HG02759 (cell line): ENCODE results near the gene CEP20.

Experiments used
- ATAC-seq: cut with Tn5 transposase; IDR thresholded peaks from one replicate; pipeline ENCODE4 v1.9.1; 2021; ENCODE audit warnings: mild to moderate bottlenecking, moderate library complexity; ENCODE audit not compliant: unreplicated experiment

CEP20 gene

DNA sequence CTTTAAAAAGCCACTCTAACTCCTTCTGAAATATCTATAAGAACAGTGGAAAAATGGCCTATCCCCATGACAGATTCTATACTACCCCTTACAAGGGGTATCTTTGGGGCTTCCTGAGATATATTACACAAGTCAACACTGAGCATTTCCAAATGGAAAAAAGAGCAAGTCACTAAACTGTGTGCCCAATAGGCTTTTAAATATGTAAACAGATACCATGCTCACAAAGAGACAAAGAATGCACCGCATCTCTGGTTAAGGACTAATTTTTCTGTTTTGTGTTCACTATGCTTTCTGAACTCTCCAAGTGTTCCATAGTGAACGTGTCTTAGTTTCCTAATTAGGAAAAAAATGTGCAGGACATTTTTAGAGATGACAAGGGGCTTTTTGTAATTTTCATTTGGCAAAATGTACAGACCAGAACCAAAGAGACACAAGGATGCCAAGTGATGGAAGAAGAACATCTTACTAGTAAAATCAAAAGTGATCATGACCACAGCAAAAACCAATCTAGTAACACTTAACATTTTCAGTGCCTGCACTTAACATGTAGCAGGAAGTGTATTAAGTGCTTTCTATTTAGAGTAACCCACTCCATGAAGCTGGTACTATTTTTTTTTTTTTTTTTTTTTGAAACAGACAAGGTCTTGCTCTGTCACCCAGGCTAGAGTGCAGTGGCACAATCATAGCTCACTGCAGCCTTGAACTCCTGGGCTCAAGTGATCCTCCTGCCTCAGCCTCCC is 53.1 kb downstream of the CEP20 start:
- ATAC-seq, result no peak

DNA sequence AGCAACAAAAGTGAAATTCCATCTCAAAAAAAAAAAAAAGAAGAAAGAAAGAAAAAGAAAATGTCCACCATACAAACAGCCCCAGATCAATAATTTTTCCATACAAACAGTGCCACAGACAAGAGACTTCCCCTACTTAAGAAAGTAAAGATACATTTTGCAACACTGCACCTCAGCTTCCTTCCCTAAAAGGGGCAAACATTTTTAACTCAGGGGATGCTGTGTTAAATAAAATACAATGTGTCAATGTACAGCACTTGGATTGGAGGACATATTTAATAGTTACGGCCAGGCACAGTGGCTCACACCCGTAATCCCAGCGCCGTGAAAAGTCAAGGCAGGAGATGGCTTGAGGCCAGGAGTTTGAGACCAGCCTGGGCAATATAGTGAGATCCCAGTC is 53.9 kb downstream of the CEP20 start:
- no peak for ATAC-seq

DNA sequence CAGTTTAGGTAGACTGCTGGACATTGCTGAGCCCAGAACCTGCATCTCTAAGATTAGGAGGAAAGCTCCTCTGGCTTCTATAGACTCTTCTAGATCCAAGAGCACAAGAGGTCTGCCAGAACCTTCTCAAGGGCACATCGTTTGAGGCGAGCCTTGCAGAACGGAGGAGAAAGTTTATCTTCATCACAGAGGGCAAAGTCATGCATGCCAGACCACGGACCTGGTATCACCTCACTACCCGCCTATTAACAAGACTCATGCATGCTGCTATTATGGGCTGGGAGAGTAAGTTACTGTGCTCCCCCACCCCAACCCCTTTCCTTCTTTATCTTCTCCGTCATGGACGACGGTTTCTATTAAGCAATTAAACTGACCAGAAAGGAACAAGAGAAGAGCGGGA is 54.9 kb downstream of the CEP20 start:
- no peak for ATAC-seq

DNA sequence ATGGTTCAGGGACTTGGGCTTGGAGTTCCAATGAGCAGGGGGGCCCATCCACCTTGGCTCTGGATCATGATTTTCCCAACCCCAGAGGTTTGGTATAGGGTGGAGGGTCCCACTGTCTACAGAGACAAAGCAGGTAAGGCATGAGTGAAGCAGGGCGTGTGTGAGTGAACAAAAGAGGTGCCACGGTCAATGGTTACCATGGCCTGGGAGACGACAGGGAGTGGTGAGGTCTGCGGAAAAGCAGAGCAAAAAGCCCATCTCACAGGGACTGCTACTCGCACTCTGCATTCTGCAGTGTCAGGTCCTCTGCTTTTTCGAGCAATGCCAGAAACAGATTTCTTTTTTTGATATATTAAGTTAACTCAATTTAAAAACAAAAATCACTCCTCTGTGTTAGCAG is 56.2 kb downstream of the CEP20 start:
- ATAC-seq, result no peak

DNA sequence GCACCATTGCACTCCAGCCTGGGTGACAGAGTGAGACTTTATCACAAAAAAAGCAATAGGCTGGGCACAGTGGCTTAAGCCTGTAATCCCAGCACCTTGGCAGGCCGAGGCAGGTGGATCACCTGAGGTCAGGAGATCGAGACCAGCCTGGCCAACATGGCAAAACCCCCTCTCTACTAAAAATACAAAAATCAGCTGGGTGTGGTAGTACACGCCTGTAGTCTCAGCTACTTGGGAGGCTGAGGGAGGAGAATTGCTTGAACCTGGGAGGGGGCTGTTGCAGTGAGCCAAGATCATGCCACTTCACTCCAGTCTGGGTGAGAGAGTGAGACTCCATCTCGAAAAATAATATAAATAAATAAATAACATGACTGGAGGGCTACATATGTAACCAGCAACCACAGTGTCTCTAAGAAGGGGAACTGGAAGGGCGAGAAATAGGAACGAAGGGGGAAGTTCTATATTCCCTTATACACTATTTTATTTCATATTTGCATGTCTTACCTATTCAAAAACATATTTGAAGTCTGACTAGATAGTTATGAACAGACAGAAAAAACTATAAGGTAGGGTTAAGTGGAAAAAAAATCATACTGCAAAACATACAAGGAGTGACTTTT is 57.5 kb downstream of the CEP20 start:
- no peak for ATAC-seq

DNA sequence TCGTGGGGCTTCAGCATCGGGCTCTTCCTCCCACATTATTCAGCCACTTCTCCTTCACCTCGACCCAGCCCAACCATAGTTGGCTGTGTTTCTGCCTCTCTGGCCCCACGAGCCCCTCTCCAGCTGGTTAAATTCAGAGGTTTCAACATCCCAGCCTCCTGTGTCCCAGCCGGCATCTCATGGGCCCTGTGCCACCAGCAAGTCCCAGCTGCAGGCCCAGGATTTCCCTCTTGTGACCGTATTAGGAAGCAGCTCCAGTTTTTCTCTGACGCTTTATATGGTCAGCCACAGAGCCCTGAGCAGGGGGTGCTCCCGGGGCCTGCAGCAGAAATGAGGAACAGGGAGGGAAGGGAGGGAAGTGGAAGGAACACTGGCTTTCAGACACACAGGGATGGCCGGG is 58.9 kb downstream of the CEP20 start:
- ATAC-seq, result no peak

DNA sequence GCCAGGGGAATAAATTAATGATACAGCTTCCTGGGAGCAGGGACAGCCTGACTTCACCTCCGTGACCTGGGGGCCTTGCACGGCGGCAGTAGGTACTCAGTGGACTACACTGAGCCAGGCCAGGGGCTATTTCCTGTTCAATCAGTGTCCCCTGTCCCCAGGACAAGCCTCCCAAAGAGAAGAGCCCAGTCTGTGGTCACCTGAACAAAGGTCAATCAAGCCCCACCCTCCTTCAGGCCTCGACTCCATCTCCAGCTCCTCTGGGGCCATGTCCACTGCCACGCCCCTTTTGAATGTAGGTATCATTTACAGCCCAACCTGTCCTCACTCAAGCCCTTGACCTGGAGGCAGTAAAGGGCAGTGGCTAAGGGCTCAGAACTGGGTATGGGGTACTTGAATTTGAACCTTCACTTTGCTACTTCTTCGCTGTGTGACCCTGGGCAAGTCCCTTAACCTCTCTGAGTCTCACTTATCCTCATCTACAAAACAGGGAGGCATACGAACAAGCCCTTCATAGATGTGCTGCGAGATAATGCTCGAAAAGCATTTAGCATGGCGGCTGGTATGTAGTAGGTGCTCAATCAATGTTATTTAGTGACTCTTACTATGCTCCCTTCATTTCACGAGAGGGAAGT is 60.6 kb downstream of the CEP20 start:
- ATAC-seq, result no peak

DNA sequence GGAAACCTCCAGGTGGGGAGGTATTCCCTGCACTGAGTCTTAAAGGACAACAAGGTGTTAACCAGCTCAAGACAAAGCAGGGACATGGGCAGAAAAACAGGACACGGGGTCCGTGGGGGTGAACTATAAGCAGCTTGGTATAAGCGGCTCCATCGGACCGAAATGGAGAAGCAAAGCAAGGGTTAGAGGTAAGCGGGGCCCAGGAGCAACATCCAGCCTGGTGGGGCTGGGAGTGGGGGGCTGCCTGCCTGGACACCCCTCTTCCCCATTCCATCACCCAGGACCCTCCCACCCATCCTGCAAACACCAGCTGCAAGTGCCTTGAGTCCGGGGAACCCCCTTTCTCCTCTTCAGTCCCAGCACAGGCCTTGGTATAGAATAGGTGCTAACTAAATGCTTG is 61.1 kb downstream of the CEP20 start:
- ATAC-seq, result no peak

DNA sequence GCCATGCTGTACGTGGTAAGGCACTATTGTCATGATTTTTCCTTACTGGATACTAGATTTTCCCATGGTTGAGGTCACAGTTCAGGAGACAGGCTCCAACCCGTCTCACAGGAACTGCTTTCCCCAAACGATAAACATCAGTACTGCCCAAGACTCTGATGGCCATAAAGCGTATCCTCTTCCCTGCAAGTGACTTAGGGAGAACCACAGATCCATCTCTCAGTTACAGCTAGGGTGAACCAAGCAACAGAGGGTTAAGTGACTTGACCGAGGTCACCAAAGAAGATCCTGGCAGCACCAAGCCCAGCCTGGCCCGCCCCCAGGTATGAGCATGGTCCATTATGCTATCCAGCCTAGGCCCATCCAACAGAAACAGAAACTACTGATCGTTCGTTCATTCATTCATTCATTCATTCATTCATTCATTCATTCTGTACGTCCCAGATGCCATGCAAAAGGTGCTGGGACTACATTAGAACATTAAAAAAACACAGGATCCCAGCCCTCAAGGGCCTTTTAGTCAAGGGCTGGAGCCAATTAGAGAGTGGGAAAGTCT is 62.6 kb downstream of the CEP20 start:
- ATAC-seq, result no peak

DNA sequence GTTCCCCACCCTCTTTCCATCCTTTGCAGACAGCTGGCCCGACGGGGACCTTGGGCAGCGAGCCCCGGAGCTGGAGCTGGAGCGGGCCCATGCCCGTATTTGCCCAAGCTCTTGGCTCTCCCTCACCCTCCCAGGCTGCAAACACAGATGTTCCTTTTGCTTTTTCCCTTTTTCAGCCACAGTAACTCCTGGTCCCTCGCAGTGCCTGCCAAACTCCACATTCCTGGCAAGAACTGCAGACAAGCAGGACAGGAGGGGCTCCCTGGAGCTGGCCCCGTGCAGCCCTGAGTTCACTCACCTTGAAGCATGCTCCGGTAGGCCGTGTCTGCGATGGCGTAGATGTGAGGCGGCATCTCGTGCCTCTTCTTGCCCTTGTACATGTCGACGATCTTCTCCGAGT is 65.4 kb downstream of the CEP20 start:
- no peak for ATAC-seq

DNA sequence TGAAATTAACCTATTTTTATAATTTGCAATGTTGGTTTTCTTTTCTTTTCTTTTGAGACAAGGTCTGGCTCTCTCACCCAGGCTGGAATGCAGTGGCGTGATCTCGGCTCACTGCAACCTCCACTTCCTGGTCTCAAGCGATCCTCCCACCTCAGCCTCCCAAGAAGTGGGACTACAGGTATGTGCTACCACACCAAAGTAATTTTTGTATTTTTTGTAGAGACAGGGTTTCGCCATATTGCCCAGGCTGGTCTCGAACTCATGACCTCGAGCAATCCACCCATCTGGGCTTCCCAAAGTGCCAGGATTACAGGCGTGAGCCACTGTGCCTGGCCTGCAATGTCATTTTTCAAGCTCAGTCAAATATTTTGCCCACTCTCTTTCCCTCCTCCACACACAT is 67.6 kb downstream of the CEP20 start:
- ATAC-seq, result no peak

DNA sequence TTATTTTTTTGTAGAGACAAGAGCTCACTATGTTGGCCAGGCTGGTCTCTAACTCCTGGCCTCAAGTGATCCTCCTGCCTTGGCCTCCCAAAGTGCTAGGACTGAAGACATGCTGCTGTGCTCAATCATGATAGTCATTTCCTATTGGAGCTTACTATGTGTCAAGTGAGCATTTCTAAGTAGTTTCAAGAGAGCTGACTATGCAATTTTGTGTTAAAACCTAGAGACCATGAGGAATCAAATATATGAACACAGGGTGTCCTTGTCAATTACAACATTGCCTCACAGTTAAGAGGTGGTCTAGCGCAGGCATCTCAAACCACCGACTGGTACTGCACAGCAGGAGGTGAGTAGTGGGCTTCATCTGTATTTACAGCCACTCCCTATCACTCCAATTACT is 69.4 kb downstream of the CEP20 start:
- no peak for ATAC-seq

DNA sequence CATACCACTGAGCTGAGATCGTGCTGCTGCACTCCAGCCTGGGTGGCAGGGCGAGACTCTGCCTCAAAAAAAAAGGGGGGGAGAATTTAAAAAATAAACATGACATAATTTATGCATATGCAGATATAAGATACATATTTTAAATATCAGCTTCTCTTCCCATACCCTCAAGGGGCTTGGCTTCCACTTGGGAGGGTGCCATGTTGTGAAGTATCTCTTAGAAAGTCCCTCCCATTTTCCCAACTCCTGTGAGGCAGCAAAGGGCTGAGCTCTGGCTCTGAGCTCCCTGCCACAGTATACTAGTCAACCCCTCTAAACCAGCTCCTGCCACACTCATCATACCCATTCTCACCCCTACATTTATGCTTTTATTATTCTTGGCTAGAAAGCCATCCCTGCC is 71.0 kb downstream of the CEP20 start:
- no peak for ATAC-seq

DNA sequence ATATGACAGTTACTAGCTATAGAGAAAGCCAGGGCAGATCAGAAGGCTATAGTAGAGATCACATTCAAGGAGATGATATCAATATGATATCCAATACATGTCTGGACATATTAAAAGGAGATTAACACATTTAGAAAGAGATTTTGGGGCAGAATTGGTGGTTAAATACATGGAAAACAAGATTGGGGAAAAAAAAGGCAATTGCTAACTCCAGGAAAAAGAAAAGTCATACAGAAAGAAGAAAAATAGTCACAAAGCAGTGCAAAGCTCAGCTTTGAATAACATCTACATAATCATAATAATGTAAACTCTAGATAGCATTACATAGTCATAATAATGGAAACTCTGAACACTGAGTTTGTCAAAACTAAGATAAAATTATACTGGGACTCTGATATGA is 72.2 kb downstream of the CEP20 start:
- ATAC-seq, result no peak
